ENCODE measurements around the gene SPINK2. TPM values are rescaled to one million over a fixed set of nuclear protein-coding genes. Genes with fewer than 3 reads are reported as not detected.

SPINK2 gene
- total RNA-seq, 2 experiments from 2014 or later = 0.51 TPM; not detected in 1

DNA sequence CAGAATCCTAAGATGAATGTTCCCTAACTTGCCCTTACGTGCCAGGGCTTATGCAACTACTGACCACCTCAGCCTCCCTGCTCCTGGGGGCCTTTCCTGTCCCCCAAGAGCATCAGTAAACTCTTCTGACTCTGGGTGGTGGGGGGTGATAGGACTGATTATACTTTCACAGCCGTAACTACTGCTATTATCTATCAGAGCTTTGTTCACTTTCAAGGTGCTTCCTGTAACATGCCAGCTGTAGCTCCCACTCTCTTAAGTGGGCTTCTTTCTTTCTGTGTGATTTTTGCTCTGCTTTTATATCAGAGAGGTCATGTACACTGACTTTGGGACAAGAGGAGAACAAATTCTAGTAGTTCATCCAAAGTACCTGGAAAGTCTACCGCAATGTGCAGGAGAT is 25.3 kb downstream of the SPINK2 start:
- no peaks in the 10 kb centered on the region for H3K27me3 Mint-ChIP-seq
- no peaks in the 10 kb centered on the region for H3K36me3 Mint-ChIP-seq
- intact Hi-C loops (cut with micrococcal nuclease) = no loop called here
- POLR2A ChIA-PET = interaction anchor here (0.6 kb wide), 1 partner anchor 18 kb away, joined by 4 read pairs; no protein-coding TSS in a partner anchor
- H3K27ac Mint-ChIP-seq = no peak overlapping the region
- DNase-seq = no peak
- peaks cover 6% of the 10 kb centered on the region for H3K4me1 Mint-ChIP-seq (ENCODE audit: low read depth)
- H3K4me3 Mint-ChIP-seq = no peak overlapping the region
- CTCF ChIA-PET = interaction anchor here (2.2 kb wide), 1 partner anchor 41 kb away, joined by 6 read pairs; no protein-coding TSS in a partner anchor
- no peaks in the 10 kb centered on the region for H3K9me3 Mint-ChIP-seq

DNA sequence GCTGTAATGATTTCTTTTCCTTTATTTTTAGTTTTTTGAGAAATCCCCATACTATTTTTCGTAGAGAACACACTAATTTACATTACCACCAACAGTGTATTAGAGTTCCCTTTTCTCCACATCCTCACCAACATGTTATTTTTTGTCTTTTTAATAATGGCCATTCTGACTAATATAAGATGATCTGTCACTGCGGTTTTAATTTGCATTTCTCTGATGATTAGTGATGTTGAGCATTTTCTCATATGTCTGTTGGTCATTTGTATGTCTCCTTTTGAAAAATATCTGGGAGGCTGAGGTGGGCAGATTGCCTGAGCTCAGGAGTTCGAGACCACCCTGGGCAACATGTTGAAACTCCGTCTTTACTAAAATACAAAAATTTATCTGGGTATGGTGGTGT is 30.2 kb downstream of the SPINK2 start:
- ChIA-PET CTCF (no interaction called here), POLR2A (no interaction called here)
- H3K27ac Mint-ChIP-seq = no peak overlapping the region
- intact Hi-C loops (cut with micrococcal nuclease) = no loop called here
- H3K27me3 Mint-ChIP-seq = no peaks in the 10 kb centered on the region
- no peaks in the 10 kb centered on the region for H3K36me3 Mint-ChIP-seq
- DNase-seq = no peak
- H3K4me3 Mint-ChIP-seq = no peak overlapping the region
- H3K4me1 Mint-ChIP-seq (ENCODE audit: low read depth) = no peaks in the 10 kb centered on the region
- H3K9me3 Mint-ChIP-seq = no peaks in the 10 kb centered on the region

DNA sequence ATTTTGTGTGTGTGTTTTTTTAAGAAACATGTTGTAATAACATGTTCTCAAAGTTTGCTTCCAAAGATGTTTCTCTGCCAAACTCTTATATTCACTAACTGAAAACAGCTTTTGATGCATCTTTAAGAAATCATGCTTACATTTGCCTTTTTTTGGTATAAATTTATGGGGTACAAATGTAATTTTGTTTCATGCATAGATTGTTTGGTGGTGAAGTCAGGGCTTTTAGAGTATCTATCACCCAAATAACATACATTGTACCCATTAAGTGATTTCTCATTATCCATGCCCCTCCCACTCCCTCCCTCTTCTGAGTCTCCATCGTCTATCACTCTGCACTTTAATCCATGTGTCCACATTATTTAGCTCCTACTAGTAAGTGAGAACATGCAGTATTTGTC is 30.8 kb downstream of the SPINK2 start:
- Mint-ChIP-seq H3K27ac (no peak overlapping the region), H3K4me3 (no peak overlapping the region), H3K4me1 (ENCODE audit: low read depth) (no peaks in the 10 kb centered on the region), H3K9me3 (no peaks in the 10 kb centered on the region), H3K27me3 (no peaks in the 10 kb centered on the region), H3K36me3 (no peaks in the 10 kb centered on the region)
- DNase-seq = no peak
- intact Hi-C loops (cut with micrococcal nuclease) = no loop called here
- POLR2A ChIA-PET = no interaction called here
- CTCF ChIA-PET = no interaction called here

DNA sequence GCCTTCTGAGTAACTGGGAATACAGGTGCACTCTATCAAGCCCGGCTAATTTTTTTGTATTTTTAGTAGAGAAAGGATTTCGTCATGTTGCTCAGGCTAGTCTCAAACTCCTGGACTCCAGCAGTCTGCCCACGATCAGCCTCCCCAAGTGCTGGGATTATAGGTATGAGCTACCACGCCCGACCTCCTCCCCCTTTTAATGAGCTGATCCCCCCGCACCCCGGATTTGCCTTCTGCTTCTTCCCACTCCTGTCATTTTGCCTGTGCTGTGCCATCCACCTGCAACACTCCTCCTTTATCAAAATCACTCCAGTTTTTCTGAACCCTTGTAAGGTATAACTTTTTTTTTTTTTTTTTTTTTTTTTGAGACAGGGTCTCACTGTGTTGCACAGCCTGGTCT is 33.4 kb downstream of the SPINK2 start:
- Mint-ChIP-seq H3K4me3 (no peak overlapping the region), H3K27ac (no peak overlapping the region), H3K4me1 (ENCODE audit: low read depth) (no peaks in the 10 kb centered on the region), H3K36me3 (no peaks in the 10 kb centered on the region), H3K27me3 (no peaks in the 10 kb centered on the region), H3K9me3 (no peaks in the 10 kb centered on the region)
- DNase-seq = no peak
- POLR2A ChIA-PET = no interaction called here
- intact Hi-C loops (cut with micrococcal nuclease) = no loop called here
- CTCF ChIA-PET = no interaction called here

DNA sequence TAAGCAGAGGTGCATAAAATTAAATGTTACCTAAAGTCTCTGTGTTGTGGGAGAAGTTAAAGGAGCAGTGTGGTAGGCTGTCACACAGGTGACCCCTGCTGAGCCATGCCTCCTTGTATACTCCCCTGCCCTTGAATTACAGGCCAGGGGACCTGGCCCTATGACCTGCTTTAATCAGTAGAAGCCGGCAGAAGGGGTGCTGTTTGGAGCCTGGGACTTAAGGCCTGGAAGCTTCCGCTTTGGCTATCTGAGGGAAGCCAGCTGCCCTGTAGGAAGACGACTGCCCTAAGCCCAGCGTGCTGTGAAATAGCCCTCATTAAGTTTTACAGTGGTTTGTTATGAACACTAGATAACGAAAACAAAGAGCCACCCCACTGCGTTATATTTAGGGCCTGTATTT is 34.1 kb downstream of the SPINK2 start:
- no peaks in the 10 kb centered on the region for H3K27me3 Mint-ChIP-seq
- intact Hi-C loops (cut with micrococcal nuclease) = no loop called here
- DNase-seq = no peak
- no peaks in the 10 kb centered on the region for H3K36me3 Mint-ChIP-seq
- no peaks in the 10 kb centered on the region for H3K4me1 Mint-ChIP-seq (ENCODE audit: low read depth)
- ChIA-PET CTCF (interaction anchor here (1.2 kb wide), 1 partner anchor 12 kb away, joined by 3 read pairs; no protein-coding TSS in a partner anchor), POLR2A (no interaction called here)
- no peaks in the 10 kb centered on the region for H3K9me3 Mint-ChIP-seq
- H3K4me3 Mint-ChIP-seq = no peak overlapping the region
- no peak overlapping the region for H3K27ac Mint-ChIP-seq

DNA sequence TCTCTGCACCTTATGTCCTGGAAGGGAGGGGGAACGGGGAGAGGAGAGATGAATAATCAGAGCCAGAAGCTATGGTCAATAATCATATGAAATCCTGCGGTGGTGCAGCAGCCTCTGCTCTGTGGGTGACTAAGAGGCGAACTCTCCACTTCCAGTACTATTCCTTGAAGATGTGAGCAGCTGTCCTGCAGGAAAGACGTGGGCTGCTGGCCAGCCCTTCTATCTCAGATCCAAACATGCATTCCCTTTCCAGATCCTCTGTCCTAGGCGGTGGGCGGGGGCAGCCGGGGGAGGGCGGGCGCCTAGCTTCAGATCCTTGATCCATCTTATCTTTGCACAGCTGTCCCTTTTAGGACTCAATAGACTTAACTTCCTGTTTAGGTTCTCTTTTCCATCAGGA is 34.5 kb downstream of the SPINK2 start:
- Mint-ChIP-seq H3K27me3 (no peaks in the 10 kb centered on the region), H3K4me1 (ENCODE audit: low read depth) (no peaks in the 10 kb centered on the region), H3K27ac (no peak overlapping the region), H3K36me3 (no peaks in the 10 kb centered on the region), H3K9me3 (no peaks in the 10 kb centered on the region), H3K4me3 (no peak overlapping the region)
- CTCF ChIA-PET = interaction anchor here (1.2 kb wide), 1 partner anchor 13 kb away, joined by 3 read pairs; no protein-coding TSS in a partner anchor
- POLR2A ChIA-PET = no interaction called here
- no peak for DNase-seq
- intact Hi-C loops (cut with micrococcal nuclease) = no loop called here

DNA sequence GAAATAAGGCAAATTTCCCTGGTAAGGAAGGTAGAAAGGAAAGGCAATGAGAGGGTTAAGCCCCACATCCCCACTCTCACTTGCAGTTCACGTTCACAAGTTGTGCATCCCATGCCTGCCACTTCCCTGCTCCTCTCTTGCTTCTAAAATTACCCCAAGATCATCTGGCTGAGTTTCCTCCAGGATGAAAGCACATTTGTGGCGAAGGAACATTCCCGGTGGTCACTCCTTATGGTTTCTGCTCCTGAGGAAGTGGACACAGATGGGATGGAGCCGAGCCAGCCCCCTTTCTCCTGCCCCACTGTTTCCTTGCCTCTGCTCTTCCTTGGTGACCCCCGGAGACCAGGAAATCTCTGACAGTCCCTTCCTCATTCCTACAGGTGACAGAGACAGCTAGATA is 37.5 kb downstream of the SPINK2 start:
- Mint-ChIP-seq H3K36me3 (no peaks in the 10 kb centered on the region), H3K27me3 (no peaks in the 10 kb centered on the region), H3K4me3 (no peak overlapping the region), H3K4me1 (ENCODE audit: low read depth) (no peaks in the 10 kb centered on the region), H3K27ac (no peak overlapping the region), H3K9me3 (no peaks in the 10 kb centered on the region)
- intact Hi-C loops (cut with micrococcal nuclease) = no loop called here
- DNase-seq = no peak
- CTCF ChIA-PET = no interaction called here
- POLR2A ChIA-PET = no interaction called here

DNA sequence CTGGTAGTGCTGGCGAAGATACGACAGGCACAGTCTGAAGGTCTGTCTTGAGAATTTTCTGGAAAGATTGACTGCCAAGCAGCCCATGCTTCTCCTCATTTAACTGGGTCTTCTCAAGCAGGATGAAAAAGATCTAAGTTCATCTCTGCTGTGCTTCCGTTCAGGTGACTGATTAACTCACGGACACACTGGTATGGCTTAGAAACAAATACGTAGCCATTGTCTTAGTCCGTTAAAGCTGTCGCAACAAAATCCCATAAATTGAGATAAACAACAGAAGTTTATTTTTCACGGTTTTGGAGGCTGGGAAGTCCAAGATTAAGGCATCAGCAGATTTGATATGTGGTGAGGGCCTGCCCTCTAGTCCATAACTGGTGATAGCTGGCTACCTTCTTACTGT is 39.5 kb downstream of the SPINK2 start:
- no peaks in the 10 kb centered on the region for H3K4me1 Mint-ChIP-seq (ENCODE audit: low read depth)
- no peak overlapping the region for H3K4me3 Mint-ChIP-seq
- intact Hi-C loops (cut with micrococcal nuclease) = no loop called here
- no peaks in the 10 kb centered on the region for H3K27me3 Mint-ChIP-seq
- ChIA-PET POLR2A (no interaction called here), CTCF (no interaction called here)
- no peak overlapping the region for H3K27ac Mint-ChIP-seq
- no peaks in the 10 kb centered on the region for H3K9me3 Mint-ChIP-seq
- no peaks in the 10 kb centered on the region for H3K36me3 Mint-ChIP-seq
- no peak for DNase-seq

DNA sequence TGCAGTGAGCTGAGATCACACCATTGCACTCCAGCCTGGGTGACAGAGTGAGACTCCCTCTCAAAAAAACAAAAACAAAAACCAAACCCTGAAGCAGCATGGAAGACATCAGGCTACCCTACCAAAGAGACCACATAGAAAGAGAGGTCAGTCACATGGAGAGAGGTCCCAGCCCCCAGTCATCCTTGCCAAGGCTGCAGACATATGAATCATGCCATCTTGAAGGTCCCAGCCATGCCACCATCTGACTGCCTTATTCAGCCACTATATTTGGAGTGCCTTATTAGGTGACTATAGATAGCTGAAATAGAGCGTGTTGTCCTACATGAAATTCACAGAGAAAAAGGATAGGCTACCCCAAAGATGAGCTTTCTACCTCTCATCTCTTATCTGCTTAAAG is 48.2 kb downstream of the SPINK2 start:
- Mint-ChIP-seq H3K27me3 (no peaks in the 10 kb centered on the region), H3K27ac (no peak overlapping the region), H3K4me1 (ENCODE audit: low read depth) (peaks cover 7% of the 10 kb centered on the region), H3K4me3 (no peak overlapping the region), H3K9me3 (no peaks in the 10 kb centered on the region), H3K36me3 (no peaks in the 10 kb centered on the region)
- intact Hi-C loops (cut with micrococcal nuclease) = no loop called here
- ChIA-PET CTCF (no interaction called here), POLR2A (no interaction called here)
- DNase-seq = no peak

DNA sequence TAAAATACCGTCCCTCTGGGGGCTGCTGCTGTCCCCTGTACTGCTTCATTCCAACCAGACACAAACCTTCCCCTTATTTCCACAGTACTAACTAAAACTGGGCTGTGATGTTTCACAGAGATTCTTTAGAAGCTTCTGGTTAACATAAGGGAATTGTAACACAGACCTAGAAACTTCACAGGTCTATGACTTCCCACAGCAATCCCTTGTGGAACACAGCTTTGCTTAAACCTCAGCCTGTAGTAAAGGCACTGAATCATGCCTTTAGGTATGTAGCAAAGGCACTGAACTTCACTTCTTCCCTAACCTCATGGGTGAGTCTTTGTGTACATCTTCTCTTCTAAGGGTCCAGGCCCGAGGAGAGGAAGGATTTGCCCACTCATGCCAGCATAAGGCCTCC is 49.4 kb downstream of the SPINK2 start:
- intact Hi-C loops (cut with micrococcal nuclease) = no loop called here
- Mint-ChIP-seq H3K27me3 (no peaks in the 10 kb centered on the region), H3K9me3 (no peaks in the 10 kb centered on the region), H3K27ac (no peak overlapping the region), H3K36me3 (no peaks in the 10 kb centered on the region), H3K4me3 (no peak overlapping the region), H3K4me1 (ENCODE audit: low read depth) (peaks cover 7% of the 10 kb centered on the region)
- DNase-seq = no peak
- ChIA-PET CTCF (no interaction called here), POLR2A (no interaction called here)

DNA sequence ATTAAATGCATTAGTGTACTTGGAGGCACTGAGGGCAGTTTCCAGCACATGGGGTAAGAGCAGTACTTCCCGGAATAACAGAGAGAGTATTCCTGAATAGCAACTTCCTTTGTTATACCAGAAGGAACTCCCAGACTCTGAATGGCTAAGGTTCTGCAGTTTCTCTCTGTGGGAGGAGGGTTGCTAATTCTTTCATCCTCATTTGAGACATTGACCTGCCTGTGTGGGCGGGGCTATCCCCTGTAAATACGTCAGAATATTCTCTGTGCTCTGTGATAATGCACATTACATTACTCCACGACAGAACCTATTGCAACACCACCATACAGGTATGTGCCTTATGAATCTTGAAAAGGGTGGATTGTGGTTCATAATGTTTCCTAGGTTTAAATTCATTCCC is 52.7 kb downstream of the SPINK2 start:
- H3K36me3 Mint-ChIP-seq = no peaks in the 10 kb centered on the region

DNA sequence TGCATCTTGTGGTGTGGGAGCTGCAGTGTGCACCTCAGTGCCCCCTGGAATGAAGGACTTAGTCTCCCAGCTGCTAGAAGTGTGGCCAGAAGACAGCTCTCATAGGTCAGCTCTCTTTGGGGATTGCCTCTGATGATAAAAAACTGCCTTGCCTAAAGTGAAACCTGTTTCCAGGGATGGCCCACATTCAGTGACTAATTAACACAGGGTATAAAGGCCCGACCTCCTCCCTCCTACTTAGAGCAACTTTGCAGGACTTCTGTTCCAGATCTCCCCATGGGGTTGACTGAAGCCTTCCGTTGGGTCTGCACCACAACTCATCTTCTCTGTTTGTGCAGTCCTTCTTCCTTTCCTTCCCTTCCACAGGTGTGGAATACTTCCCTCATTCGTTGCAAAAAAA is 53.2 kb downstream of the SPINK2 start:
- no peak for DNase-seq
- H3K27me3 Mint-ChIP-seq = peaks cover 3% of the 10 kb centered on the region
- no peaks in the 10 kb centered on the region for H3K9me3 Mint-ChIP-seq
- H3K27ac Mint-ChIP-seq = no peak overlapping the region
- ChIA-PET POLR2A (no interaction called here), CTCF (interaction anchor here (1.5 kb wide), 1 partner anchor 11 kb away, joined by 3 read pairs; no protein-coding TSS in a partner anchor)
- H3K4me1 Mint-ChIP-seq (ENCODE audit: low read depth) = peaks cover 7% of the 10 kb centered on the region
- no peak overlapping the region for H3K4me3 Mint-ChIP-seq
- no peaks in the 10 kb centered on the region for H3K36me3 Mint-ChIP-seq
- intact Hi-C loops (cut with micrococcal nuclease) = no loop called here

More for the DNA sequence above, 52.7 kb downstream of the SPINK2 start:
- Mint-ChIP-seq H3K9me3 (no peaks in the 10 kb centered on the region), H3K27ac (no peak overlapping the region), H3K27me3 (peaks cover 3% of the 10 kb centered on the region), H3K4me1 (ENCODE audit: low read depth) (peaks cover 7% of the 10 kb centered on the region), H3K4me3 (no peak overlapping the region)
- intact Hi-C loops (cut with micrococcal nuclease) = no loop called here
- peak; percentile 47 for DNase-seq
- ChIA-PET POLR2A (no interaction called here), CTCF (interaction anchor here (1.5 kb wide), 1 partner anchor 12 kb away, joined by 3 read pairs; no protein-coding TSS in a partner anchor)

DNA sequence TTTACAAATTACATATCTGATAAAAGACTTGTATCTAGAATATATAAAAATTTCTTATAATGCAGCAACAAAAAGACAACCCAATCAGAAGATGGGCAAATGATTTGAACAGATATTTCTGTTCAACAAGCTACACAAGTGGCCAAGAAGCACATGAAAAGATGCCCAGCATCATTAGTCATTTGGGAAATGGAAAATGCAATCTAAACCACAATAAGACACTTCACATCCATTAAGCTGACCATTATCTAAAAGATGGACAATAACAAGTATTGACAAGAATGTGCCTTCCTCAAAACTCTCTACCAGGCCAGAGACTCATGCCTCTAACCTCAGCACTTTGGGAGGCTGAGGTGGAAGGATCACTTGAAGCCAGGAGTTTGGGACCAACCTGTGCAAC is 53.9 kb downstream of the SPINK2 start:
- peaks cover 12% of the 10 kb centered on the region for H3K4me1 Mint-ChIP-seq (ENCODE audit: low read depth)
- no peaks in the 10 kb centered on the region for H3K36me3 Mint-ChIP-seq
- no peak overlapping the region for H3K4me3 Mint-ChIP-seq
- no peak for DNase-seq
- intact Hi-C loops (cut with micrococcal nuclease) = no loop called here
- H3K27me3 Mint-ChIP-seq = peaks cover 3% of the 10 kb centered on the region
- CTCF ChIA-PET = interaction anchor here (1.5 kb wide), 1 partner anchor 10 kb away, joined by 3 read pairs; no protein-coding TSS in a partner anchor
- POLR2A ChIA-PET = interaction anchor here (0.6 kb wide), 1 partner anchor 27 kb away, joined by 3 read pairs; no protein-coding TSS in a partner anchor
- H3K9me3 Mint-ChIP-seq = no peaks in the 10 kb centered on the region
- no peak overlapping the region for H3K27ac Mint-ChIP-seq

All from activated CD4-positive, alpha-beta memory T cell treated with anti-CD3 and anti-CD28 coated beads for 36 hours (primary cell).